Smooth muscle cell (in vitro differentiated cells): ENCODE measurements around the gene PLEKHG4B. TPM values are rescaled to one million over a fixed set of nuclear protein-coding genes. Genes with fewer than 3 reads are reported as not detected.
A peak's percentile ranks its signal among the peaks of the same experiment; 100 is the strongest.

ENCODE experiments used
- DNase-seq: peaks from one replicate; lab custom pipeline; 2025; ENCODE audit not compliant: unreplicated experiment; lab: John Stamatoyannopoulos, UW
- H2AFZ ChIP-seq: fragments of 200-600 bp; sonication (generic); 2 replicates; pipeline ENCODE4 v1.6.0; 2016; ENCODE audit warnings: antibody characterized with exemption, low read depth, mild to moderate bottlenecking
- H3F3A ChIP-seq: fragments of 200-600 bp; sonication (generic); 2 replicates; pipeline ENCODE4 v1.6.0; 2017; ENCODE audit warnings: antibody characterized with exemption, low read depth
- H3K27ac ChIP-seq: fragments of 200-600 bp; sonication (generic); 2 replicates; pipeline ENCODE4 v1.5.1; 2016; ENCODE audit warnings: low read depth, mild to moderate bottlenecking
- H3K27me3 ChIP-seq: fragments of 200-600 bp; sonication (generic); 2 replicates; pipeline ENCODE4 v1.6.1; 2016; ENCODE audit warnings: low read depth, mild to moderate bottlenecking
- H3K36me3 ChIP-seq: fragments of 200-600 bp; sonication (generic); 2 replicates; pipeline ENCODE4 v1.5.1; 2016; ENCODE audit warnings: low read depth
- H3K4me1 ChIP-seq: fragments of 200-600 bp; sonication (generic); 2 replicates; pipeline ENCODE4 v1.5.1; 2016; ENCODE audit warnings: low read depth
- H3K4me2 ChIP-seq: fragments of 200-600 bp; sonication (generic); 2 replicates; pipeline ENCODE4 v1.6.0; 2016; ENCODE audit warnings: mild to moderate bottlenecking
- H3K4me3 ChIP-seq: fragments of 200-600 bp; sonication (generic); 2 replicates; pipeline ENCODE4 v1.5.1; 2016; ENCODE audit warnings: mild to moderate bottlenecking
- H3K79me2 ChIP-seq: fragments of 200-600 bp; sonication (generic); 2 replicates; pipeline ENCODE4 v1.6.0; 2016; ENCODE audit warnings: low read depth, mild to moderate bottlenecking
- H3K9ac ChIP-seq: fragments of 200-600 bp; sonication (generic); 2 replicates; pipeline ENCODE4 v1.6.0; 2016; ENCODE audit warnings: low read depth
- H3K9me3 ChIP-seq: fragments of 200-600 bp; sonication (generic); replicated peaks from 2 replicates; pipeline ENCODE4 v1.5.1; 2016; ENCODE audit warnings: low read depth
- H4K20me1 ChIP-seq: fragments of 200-600 bp; sonication (generic); 2 replicates; pipeline ENCODE4 v1.6.0; 2016; ENCODE audit warnings: low read depth
- WGBS: methylation state at CpG from one replicate; pipeline ENCODE4 v1.1.7; 2016; ENCODE audit warnings: low lambda C conversion rate; 5-methylcytosine and 5-hydroxymethylcytosine counted together
- polyA plus RNA-seq: library from polyadenylated mRNA; unstranded; fragments of >200 nt; fragmentation: Nextera tagmentation; extraction: Ambion mirVana; gene quantifications from 2 replicates; pipeline ENCODE4 v1.2.1, GENCODE V29; 2016
- total RNA-seq: library from RNA; depleted of rRNA; stranded (reverse); fragments of >200 nt; gene quantifications from 2 replicates; pipeline ENCODE4 v1.2.3, GENCODE V29; 2014
- TF ChIP-seq, protein P1 (sequence below): fragments of 200-600 bp; sonication (generic); IDR thresholded peaks from 2 replicates; pipeline ENCODE4 v1.5.1; 2017; ENCODE audit warnings: borderline replicate concordance, mild to moderate bottlenecking, antibody characterized with exemption; ENCODE audit not compliant: insufficient read depth, poor library complexity, severe bottlenecking

Gene PLEKHG4B
- total and polyA plus RNA-seq, 2 experiments from 2014 or later: 6.3 to 12.1 TPM

DNA sequence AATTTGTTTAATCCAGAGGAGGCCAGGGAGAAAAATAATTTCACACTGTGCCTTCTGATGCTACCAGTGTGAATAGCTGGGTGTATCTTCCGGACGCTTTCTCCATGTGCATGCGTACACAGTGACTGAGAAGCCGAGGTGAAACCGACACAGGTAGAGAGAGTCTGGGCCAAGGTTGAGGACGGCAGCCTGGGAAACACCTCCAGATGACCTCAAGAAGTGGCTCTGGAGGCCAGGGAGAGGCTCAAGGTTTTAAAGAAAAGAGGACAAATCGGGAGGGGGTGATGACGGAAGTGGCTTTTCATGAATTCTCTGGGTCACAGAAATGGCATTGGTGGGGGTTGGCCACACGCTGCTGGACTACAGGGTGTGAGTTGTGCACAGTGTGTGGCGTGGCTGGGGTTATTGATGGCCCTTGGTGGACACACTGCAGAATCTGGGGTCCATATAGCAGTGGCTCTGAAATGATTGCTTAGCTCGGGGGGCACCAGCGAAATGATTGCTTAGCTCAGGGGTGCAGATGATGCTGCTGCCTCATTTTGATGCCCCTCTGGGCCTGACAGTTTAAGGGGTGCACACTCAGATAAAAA lies 65.3 kb downstream of the PLEKHG4B start:
- no peaks in the 10 kb centered on the region for H3K9me3 ChIP-seq
- whole genome bisulfite sequencing: 97% methylated on average over 12 of the region's 12 CpGs
- H4K20me1 ChIP-seq: no peaks in the 10 kb centered on the region
- H3K4me1 ChIP-seq: no peaks in the 10 kb centered on the region
- H3K27me3 ChIP-seq: no peaks in the 10 kb centered on the region
- TF ChIP-seq, protein P1, sequence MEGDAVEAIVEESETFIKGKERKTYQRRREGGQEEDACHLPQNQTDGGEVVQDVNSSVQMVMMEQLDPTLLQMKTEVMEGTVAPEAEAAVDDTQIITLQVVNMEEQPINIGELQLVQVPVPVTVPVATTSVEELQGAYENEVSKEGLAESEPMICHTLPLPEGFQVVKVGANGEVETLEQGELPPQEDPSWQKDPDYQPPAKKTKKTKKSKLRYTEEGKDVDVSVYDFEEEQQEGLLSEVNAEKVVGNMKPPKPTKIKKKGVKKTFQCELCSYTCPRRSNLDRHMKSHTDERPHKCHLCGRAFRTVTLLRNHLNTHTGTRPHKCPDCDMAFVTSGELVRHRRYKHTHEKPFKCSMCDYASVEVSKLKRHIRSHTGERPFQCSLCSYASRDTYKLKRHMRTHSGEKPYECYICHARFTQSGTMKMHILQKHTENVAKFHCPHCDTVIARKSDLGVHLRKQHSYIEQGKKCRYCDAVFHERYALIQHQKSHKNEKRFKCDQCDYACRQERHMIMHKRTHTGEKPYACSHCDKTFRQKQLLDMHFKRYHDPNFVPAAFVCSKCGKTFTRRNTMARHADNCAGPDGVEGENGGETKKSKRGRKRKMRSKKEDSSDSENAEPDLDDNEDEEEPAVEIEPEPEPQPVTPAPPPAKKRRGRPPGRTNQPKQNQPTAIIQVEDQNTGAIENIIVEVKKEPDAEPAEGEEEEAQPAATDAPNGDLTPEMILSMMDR: no peak
- H3K27ac ChIP-seq: no peak overlapping the region
- no peak overlapping the region for H3K4me2 ChIP-seq
- H3K79me2 ChIP-seq: no peaks in the 10 kb centered on the region
- no peak overlapping the region for H3K9ac ChIP-seq
- H3K4me3 ChIP-seq: no peak overlapping the region
- H3K36me3 ChIP-seq: no peaks in the 10 kb centered on the region
- H3F3A ChIP-seq: no peaks in the 10 kb centered on the region
- DNase-seq: no peak
- H2AFZ ChIP-seq: no peak overlapping the region

DNA sequence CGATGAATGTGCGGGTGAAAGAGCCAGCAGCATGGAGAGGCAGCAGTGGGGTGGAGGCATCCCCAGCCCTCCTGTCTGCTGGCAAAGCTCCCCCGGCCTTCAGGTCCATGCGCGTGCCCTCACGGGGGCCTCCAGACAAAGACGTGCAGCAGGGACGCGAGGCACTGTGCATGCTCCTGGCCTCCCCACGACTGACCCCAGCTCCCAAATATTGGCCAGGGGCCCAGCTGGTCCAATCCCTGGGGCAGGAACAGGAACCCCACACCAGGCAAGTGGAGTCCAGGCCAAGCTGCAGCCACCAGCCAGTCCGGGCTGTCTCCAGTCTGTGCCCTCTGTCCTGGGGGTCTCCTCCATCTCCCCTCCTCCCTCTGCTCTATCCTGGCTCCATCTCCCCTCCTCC lies 65.8 kb downstream of the PLEKHG4B start:
- Histone ChIP-seq H3K9ac (no peak overlapping the region), H3K4me1 (no peaks in the 10 kb centered on the region), H3K27me3 (no peaks in the 10 kb centered on the region), H3K27ac (no peak overlapping the region), H3K9me3 (no peaks in the 10 kb centered on the region), H3K4me2 (no peak overlapping the region), H4K20me1 (no peaks in the 10 kb centered on the region), H3F3A (no peaks in the 10 kb centered on the region), H2AFZ (no peak overlapping the region), H3K79me2 (no peaks in the 10 kb centered on the region), H3K4me3 (no peak overlapping the region), H3K36me3 (no peaks in the 10 kb centered on the region)
- WGBS: 97% methylated on average over 11 of the region's 11 CpGs
- TF ChIP-seq, protein P1: no peak
- DNase-seq: no peak

DNA sequence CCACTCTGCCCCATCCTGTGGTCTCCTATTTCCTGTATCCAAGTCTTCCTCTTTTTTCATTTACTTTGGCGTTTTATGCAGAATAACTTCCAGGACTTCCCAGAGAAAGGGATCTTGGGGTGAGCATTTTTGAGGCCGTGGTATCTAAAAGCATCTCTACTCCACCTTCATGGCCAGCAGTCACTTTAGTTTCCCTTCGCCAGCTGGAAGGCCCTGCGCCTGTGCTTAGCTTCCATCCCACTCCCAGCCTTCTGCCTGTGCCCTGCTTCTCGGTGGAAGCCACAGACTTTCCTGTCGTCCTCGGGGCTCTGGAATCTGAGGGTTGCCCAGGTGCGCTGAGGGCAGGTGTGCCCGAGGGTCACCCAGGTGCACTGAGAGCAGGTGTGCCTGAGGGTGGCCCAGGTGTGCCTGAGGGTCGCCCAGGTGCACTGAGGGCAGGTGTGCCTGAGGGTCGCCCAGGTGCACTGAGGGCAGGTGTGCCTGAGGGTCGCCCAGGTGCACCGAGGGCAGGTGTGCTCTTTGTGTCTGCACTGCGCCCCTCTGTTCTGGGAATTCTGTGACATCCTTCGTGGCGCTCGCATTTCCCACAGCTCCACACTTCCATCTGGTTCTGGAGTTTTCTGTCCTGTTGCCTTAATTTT lies 67.0 kb downstream of the PLEKHG4B start:
- TF ChIP-seq, protein P1: no peak
- Histone ChIP-seq H3F3A (no peaks in the 10 kb centered on the region), H3K27ac (peak overlapping the region; percentile 23), H3K4me3 (no peak overlapping the region), H3K9me3 (no peaks in the 10 kb centered on the region), H3K79me2 (no peaks in the 10 kb centered on the region), H4K20me1 (no peaks in the 10 kb centered on the region), H3K27me3 (no peaks in the 10 kb centered on the region), H3K4me1 (no peaks in the 10 kb centered on the region), H3K4me2 (peak overlapping the region; percentile 46), H3K9ac (no peak overlapping the region), H2AFZ (no peak overlapping the region), H3K36me3 (no peaks in the 10 kb centered on the region)
- DNase-seq: no peak
- WGBS: 87% methylated on average over 16 of the region's 17 CpGs
